GM19452 (cell line): ENCODE measurements around the gene CAP1.

ENCODE experiments used
- ATAC-seq: cut with Tn5 transposase; IDR thresholded peaks from one replicate; pipeline ENCODE4 v1.9.1; 2021; ENCODE audit not compliant: unreplicated experiment

Gene CAP1

DNA sequence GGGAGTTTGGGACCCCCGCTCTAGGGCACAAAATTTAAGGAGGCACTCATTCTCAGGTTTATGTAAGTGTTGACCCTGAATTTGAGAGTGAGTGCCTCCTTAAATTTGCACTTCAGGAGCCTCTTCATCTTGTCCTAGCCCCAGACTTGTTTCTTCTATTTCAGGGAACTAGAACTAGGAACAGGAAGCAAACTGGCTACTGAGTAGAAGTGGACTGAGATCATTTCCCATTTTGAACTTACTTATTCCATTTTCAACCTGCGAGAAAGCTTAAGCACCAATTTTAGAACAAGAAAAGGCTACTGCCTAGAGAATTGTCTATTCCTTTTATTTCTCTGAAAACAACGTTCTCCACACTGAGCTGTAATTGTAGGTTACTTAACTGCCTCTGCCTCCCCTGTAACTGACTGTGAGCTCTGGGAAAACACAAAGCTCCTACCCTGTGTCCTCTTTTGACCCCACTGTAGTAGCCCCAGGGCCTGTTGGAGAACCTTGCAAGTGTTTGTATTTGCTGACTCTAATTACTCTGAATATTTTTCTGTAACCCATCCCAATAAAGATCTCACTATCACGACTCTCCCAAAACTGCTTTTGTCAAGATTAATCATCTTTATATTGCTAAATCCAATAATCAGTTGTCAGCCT is 54.1 kb downstream of the CAP1 start:
- ATAC-seq = no peak

DNA sequence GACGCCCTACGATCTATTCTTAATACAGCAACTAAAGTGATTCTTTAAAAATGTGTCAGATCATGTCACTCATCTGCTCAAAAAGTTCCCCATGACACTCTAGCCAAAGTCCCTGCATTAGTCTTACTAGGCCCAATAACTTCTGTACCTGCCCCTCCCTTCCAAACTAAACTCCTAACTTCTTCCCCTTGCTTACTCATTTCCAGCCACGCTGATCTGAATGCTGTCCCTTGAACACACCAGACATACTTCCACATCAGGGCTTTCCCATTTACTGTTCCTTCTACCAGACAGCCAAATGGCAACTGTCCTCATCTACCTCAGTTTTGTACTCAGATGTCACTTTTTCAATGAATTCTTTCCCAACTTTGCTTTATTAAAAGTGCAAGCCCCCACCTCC is 55.3 kb downstream of the CAP1 start:
- no peak for ATAC-seq

DNA sequence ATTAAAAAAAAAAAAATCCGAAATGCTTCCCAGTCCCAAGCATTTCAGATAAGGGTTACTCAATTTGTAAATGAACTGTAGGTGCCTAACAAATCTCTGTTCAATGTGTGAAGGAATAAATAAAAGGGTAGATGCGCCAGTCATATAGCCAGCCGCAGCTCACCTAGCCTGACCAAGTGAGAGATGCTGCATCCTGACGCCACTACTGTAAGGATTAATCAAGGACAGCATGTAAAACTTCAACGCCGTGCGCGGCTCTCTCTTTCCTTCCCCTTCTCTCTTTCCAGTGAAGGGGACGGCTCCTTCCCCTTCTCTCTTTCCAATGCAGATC is 56.1 kb downstream of the CAP1 start:
- peak; percentile 24 for ATAC-seq

DNA sequence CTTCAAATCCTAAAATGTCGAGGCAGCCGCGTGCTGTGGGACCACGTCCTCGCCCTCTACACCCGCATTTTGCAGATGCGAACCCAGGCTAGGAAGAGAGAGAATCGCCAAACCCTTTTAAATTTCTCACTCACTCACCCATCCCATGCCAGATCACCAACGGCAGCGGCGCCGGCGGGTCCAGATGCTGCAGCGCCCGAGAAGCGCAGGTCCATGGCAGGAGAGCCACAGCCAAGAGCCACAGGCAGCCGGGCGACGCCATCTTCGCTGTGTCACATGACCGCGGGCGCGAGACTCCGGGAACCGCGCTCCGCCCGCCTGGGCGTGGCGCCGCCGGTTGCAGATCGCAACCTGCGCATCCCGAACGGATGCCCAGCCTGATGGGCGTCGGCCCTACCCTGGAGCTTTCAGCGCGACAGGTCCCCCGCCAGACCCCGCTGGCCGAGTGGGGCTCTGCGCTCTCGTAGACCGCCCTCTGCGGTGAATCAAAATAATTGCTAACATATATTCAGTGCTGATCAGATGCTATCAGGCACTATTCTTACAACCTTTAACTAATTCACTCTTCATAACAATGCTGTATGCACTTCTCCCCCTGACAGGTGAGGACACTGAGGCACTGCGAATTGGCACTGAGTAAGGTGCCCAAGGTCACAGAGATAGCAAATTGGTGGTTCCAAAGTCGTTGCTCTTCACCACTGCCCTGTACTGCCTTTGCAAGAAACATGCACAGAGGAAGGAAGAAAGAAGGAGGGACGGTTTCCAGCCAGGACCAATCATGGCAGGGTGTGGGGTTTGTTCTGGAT is 56.7 kb downstream of the CAP1 start, which contains the start of gene PPT1:
Gene PPT1 (minus strand): TSS at position 276 of the 806 bp plus-strand sequence. CDS start 14 bp downstream, at position 262.
- ATAC-seq = peak; percentile 84

DNA sequence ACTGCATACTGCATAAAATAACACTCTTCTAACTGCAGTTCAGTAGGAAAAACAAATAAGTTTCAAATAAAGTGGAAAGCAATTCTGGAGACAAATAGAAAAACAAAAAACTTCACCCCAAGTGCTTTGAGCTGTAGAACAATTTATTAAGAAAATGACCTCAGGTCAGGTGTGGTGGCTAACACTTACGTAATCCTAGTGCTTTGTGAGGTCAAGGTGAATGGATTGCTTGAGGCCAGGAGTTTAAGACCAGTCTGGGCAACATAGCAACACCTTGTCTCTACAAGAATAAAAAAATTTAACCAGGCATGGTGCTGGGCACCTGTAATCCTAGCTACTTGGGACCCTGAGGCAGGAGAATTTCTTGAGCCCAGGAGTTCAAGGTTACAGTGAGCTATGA is 61.5 kb downstream of the CAP1 start:
- ATAC-seq = no peak

DNA sequence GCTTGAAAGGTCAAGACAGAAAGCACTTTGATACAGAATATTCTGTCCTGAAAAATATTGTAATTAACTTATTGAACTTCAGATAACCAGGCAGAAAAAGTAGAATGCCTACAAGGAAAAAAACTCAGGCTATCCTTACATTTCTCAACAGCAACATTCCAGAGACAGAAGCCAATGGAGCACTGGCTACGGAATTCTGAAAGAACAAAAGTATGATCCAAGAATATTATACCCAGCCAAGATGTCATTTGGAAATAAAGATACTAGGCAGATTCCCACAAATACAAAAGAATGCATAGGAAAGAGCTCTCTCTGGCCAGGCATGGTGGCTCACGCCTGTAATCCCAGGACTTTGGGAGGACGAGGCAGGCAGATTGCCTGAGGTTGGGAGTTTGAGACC is 62.4 kb downstream of the CAP1 start:
- no peak for ATAC-seq

DNA sequence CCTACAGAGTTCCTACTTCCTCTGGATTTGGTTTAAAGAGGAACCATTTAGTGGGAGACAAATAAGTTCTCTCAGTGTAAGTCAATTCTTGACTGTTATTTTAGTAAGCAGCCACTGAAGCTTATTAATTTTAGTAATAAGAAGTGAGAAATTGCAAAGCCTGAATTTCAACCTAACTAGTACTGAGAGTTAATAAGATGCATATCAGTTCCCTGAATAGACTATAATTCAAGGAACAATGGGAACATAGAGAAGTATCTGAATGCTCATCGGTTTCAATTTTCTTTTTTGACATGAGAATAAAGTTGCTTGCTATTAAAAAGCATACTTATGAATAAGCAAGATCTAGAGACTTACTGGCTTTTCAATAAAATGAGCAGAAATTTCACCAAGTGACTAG is 64.5 kb downstream of the CAP1 start:
- no peak for ATAC-seq

DNA sequence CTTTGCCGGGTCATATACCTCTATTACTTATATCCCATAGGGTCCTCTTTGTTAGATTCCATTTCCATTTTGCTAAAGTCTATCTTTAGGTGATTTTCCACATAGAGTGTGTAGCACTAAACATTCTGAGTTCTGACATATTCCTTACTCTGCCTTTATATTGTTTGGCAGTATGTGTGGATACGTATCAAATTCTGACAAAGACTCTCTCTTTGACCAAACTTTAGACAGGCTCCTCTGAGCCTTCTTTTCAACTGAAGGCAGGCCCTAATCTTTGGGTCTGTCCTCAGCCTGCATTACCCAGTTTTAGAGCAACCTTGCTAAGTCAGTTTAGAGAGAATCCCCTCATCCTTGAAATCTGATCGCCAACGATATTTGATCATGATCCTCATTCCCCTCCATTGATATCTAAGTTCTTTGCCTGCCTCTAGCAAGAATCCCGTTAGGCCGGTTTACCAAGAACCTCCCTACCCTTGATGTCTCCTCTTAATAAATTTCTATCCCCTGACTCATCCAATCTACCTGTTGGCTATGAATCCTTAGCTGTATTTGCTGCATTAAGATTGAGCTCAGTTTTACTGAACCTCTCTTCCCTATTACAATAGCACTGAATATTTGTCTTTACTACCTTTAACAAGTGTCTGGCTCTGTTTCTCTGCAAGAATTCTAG is 66.9 kb downstream of the CAP1 start:
- ATAC-seq = no peak

DNA sequence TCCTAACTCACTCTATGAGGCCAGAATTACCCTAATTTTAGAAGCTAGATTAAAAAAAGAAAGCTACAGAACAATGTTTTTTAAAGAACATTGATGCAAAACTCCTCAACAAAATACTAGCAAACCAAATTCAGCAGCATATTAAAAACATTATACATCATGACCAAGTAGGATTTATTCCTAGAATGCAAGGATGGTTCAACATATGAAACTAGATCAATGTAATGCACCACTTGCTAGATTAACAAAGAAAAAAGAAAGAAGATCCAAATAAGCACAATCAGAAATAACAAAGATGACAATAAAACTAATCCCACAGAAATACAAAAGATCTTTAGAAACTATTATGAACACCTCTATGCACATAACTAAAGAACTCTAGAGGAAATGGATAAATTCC is 69.9 kb downstream of the CAP1 start:
- no peak for ATAC-seq

DNA sequence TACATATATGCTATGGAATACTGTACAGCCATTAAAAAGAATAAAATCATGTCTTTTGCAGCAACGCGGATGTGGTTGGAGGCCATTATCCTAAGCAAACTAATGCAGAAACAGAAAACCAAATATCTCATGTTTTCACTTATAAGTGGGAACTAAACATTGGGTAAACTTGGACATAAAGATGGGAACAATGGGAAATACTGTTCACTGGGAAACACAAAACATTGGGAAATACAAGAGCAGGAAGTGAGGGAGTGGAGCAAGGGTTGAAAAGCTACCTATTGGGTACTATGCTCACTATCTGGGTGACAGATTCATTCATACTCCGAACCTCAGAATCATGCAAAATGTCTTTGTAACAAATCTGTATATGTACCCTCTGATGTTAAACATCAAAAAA is 73.9 kb downstream of the CAP1 start:
- ATAC-seq = no peak

DNA sequence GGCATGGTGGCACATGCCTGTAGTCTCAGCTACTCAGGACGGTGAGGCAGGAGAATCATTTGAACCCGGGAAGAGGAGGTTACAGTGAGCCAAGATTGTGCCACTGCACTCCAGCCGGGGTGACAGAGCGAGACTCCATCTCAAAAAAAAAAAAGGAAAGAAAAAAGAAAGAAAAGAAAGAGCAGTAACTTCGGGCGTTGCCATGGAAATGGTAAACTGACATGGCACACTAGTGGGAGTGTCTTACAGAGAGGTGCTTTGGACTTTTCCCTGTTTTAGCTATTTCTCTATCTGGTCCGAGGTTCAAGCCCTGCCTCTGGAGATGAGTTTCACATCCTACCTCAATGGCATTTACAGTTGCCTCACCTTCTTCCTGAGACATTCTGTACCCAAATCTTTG is 79.6 kb downstream of the CAP1 start:
- no peak for ATAC-seq
